ENCODE results near the gene GREM2.

GREM2 gene

GRCh38 chr1:240611228-240611618 is 732 bp downstream of the GREM2 start:
- DNase-seq = no peak

GRCh38 chr1:240610636-240611035 is 1.3 kb downstream of the GREM2 start:
- DNase-seq = no peak

GRCh38 chr1:240609527-240610060 is 2.4 kb downstream of the GREM2 start:
- no peak for DNase-seq

- peak in 1 of 58 donors; percentile 14 for DNase-seq
Observed at GRCh38 chr1:240608707-240609106, 3.2 kb downstream of the GREM2 start.

- no peak for DNase-seq
Observed at GRCh38 chr1:240607006-240607405, 4.9 kb downstream of the GREM2 start.

GRCh38 chr1:240602189-240602588 is 9.8 kb downstream of the GREM2 start:
- DNase-seq = no peak

GRCh38 chr1:240599830-240600229 is 12.1 kb downstream of the GREM2 start:
- no peak for DNase-seq

GRCh38 chr1:240599299-240599698 is 12.7 kb downstream of the GREM2 start:
- no peak for DNase-seq

- no peak for DNase-seq
Observed at GRCh38 chr1:240598216-240599001, 13.5 kb downstream of the GREM2 start.

- DNase-seq = peak in 2 of 58 donors; percentile 8 to 13
Observed at GRCh38 chr1:240597153-240597745, 14.7 kb downstream of the GREM2 start.

- DNase-seq = no peak
Observed at GRCh38 chr1:240595476-240595875, 16.5 kb downstream of the GREM2 start.

GRCh38 chr1:240591564-240591963 is 20.4 kb downstream of the GREM2 start:
- DNase-seq = no peak

GRCh38 chr1:240591078-240591477 is 20.9 kb downstream of the GREM2 start:
- no peak for DNase-seq

- DNase-seq = no peak
Observed at GRCh38 chr1:240589585-240590110, 22.3 kb downstream of the GREM2 start.

GRCh38 chr1:240586006-240586405 is 25.9 kb downstream of the GREM2 start:
- no peak for DNase-seq

- no peak for DNase-seq
Observed at GRCh38 chr1:240582953-240583352, 29.0 kb downstream of the GREM2 start.

- DNase-seq = no peak
Observed at GRCh38 chr1:240579511-240579910, 32.4 kb downstream of the GREM2 start.

GRCh38 chr1:240577095-240577494 is 34.9 kb downstream of the GREM2 start:
- DNase-seq = no peak

GRCh38 chr1:240575981-240576662 is 35.8 kb downstream of the GREM2 start:
- DNase-seq = no peak

- no peak for DNase-seq
Observed at GRCh38 chr1:240572328-240572727, 39.6 kb downstream of the GREM2 start.

- DNase-seq = no peak
Observed at GRCh38 chr1:240571782-240572181, 40.2 kb downstream of the GREM2 start.

- DNase-seq = no peak
Observed at GRCh38 chr1:240567066-240567465, 44.9 kb downstream of the GREM2 start.
